Activated CD4-positive, alpha-beta T cell treated with anti-CD3 and anti-CD28 coated beads for 1 hour (primary cell): ENCODE results near the gene TJP2.
"Not testable (repeated sequence)": the region's sequence is repeated elsewhere in the genome, so short reads cannot be mapped to it uniquely, and the experiment has no call there.

Source experiments
- DNase-seq: peaks from one replicate; pipeline ENCODE4 v3.0.0-alpha.2; 2020

The TJP2 gene

DNA sequence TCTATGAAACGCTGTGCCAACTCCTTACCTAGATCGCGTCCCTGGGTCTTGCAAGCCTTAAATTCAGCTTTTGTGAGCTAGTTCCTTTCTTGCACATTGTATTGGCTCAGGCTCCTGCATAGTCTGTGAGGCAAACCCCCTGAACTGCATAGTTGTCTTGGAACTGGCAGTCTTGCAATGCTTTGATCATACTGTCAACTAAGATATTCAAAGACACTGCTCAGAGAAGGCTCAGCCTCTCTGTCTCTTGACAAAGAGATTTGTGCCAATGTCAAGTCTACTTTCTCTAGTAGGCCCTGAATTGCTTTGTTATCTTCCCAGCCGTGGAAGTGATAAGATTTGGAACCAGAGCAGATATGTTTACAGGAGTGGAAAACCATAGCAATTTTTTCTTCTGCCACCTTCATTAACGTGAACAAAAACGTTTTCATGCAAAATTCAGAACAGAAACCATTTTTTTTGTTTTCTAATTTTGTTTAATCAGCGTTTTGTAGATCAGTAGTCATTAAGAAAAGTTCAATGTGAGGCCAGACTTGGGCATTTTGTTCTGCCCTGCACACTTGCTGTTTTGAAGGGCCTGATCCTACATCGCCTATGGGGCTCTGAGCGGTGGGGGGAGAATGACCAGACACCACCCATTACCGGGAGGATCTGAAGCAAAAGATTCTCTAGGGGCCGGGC lies 123.4 kb downstream of the TJP2 start:
- no peak for DNase-seq

DNA sequence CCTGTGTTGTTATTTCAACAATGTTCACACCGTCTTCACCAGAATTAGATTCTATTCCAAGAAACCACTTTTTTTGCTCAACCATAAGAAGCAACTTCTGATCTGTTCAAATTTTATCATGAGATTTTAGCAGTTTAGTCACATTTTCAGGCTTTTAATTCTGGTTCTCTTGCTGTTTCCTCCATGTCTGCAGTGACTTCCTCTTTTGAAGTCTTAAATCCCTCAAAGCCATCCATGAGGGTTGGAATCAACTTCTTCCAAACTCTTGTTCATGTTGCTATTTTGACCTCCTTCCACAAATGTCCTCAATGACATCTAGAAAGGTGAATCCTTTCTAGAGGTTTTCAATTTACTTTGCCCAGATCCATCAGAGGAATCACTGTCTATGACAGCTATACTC lies 125.2 kb downstream of the TJP2 start:
- no peak for DNase-seq

DNA sequence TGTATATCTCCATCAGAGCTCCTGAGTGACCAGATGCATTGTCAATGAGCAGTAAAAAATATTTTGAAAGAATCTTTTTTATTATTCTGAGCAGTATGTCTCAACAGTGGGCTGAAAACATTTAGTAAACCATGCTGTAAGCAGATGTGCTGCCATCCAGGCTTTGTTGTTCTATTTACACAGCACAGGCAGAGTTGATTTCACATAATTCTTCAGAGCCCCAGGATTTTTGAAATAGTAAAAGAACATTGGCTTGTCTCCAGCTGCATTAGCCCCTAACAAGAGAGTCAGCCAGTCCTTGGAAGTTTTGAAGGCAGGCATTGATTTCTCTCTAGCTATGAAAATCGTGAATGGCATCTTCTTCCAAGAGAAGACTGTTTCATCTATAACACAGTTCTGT lies 125.7 kb downstream of the TJP2 start:
- no peak for DNase-seq

DNA sequence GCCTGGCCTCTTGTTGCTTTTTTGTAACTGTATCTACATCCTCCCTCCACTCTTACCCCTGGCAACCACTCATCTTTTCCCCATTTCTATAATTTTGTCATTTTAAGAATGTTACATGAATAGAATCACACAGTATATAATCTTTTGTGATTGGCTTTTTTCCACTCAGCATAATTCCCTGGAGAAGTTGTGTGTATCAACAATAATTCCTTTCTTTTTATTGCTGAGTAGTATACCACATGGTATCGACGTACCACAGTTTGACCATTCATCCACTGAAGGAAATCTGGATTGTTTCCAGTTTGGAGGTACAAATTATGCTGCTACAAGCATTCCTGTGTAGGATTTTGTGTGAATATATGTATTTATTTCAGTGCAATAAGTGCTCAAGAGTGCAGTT lies 129.3 kb downstream of the TJP2 start:
- no peak for DNase-seq

DNA sequence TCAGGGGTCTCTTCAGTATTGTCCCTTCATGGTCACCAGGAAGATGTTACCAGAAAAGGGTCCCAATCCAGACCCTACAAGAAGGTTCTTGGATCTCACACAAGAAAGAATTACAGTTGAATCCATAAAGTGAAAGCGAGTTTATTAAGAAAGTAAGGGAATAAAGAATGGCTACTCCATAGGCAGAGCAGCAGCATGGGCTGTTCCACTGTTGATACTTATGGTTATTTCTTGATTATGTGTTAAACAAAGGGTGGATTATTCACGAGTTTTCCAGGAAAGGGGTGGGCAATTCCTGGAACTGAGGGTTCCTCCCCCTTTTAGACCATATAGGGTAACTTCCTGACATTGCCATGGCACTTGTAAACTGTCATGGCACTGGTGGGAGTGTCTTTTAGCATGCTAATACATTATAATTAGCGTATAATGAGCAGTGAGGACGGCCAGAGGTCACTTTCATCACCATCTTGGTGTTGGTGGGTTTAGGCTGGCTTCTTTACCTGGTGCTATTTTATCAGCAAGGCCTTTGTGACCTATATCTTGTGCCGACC lies 132.9 kb downstream of the TJP2 start:
- not testable (repeated sequence) for DNase-seq

DNA sequence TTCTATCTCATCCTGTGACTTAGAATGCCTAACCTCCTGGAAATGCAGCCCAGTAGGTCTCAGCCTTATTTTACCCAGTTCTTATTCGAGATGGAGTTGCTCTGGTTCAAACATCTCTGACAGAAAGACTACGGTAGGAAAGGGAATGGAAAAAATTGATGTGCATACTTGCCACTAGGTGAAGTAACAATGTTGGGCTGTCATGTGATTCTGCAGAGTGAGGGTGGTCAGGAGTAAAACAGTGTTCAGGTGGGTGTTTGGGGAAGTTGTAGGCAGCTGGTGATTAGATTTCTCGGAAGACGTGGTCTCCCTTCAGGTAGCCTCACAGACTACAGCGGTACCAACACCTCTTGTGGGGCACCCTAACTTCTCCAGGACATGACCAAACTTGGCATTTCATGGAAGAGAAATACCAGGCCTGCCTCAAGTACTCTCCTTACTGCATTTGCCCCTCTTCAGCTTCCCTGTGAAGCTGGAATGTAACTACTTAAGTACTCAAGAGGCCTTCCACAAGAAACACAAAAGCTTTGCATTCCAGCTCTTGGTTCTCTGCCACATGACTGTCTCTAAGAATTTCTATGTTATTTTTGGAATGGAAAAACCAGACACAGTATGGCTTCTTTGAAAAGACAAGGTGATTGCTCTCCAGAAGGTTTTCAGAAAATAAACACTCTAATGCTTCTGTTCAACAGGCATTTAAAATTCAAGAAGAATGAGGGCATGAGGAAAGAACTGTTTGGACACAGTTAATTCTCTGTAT lies 133.5 kb downstream of the TJP2 start:
- no peak for DNase-seq

DNA sequence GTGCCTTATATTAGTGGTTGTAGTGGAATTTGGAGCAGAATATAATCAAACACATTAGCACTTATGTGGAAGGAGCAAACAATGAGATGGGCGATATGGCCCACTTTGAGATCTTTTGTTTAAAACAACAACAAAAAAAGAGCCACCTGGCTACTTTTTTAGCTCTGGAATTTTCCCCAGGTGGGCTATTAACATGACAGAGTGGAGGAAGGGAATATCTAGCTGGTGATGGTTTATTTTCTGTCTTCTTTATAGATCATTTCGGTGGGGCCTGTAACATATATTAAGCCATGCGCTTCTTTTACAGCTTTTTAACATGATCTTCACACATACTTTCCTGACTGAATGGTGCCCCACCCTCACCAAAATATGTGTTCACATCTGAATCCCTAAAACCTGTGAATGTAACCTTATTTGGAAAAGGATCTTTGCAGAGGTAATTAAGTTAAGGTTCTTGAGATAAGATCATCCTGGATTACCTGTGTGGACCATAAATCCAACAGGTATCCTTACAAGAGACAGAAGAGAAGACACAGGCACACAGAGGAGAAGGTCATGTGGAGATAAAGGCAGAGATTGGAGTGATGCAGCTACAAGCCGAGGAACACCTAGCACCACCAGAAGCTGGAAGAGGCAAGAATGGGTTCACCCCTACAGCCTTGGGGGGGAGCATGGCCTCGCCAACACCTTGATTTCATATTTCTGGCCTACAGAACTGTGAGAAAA lies 134.3 kb downstream of the TJP2 start:
- no peak for DNase-seq

DNA sequence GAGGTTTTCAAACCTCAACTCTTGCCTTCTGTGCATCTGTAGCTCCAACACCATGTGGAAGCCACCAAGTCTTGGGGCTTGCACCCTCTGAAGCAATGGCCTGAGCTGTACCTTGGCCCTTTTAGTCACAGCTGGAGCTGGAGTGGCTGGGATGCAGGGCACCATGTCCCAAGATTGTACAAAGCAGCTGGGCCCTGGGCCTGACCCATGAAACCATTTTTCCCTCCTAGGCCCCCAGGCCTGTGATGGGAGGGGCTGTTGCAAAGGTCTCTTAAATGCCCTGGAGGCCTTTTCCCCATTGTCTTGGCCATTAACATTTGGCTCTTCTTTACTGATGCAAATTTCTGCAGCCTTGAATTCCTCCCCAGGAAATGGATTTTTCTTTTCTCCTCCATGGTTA lies 139.1 kb downstream of the TJP2 start:
- DNase-seq, result no peak

DNA sequence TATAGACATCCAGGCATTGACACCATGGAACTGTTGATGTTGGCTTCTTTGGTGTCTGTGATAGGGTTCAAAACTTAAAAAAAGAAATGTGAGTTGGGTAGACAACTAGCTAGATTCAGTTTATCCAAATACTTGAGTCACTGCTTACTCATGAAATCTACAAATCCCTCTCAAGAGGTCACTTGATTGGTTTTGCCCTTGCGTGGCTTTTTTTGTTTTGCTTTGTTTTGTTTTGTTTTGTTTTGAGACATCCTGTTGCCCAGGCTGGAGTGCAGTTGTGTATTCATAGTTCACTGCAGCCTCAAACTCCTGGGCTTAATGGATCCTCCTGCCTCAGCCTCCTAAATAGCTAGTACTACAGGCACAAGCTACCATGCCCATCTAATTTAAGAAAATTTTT lies 140.5 kb downstream of the TJP2 start:
- DNase-seq, result no peak

DNA sequence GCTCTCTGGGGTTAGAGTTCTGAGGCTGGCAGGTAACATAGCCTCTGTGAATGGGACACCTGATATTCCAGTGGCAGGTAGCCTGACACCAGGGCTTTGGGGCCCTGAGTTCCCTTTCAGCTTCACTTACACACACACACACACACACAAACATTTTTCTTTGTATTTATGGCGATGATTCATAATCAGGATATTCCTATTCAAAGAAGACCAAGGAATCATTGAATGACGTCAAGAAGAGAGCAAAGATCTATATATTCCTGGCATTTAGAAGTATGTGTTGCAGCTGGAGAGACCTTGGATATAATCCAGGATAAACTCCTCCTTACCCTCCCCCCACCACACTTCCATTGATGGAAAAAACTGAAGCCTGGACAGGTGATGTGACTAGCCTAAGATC lies 143.0 kb downstream of the TJP2 start:
- DNase-seq, result no peak

DNA sequence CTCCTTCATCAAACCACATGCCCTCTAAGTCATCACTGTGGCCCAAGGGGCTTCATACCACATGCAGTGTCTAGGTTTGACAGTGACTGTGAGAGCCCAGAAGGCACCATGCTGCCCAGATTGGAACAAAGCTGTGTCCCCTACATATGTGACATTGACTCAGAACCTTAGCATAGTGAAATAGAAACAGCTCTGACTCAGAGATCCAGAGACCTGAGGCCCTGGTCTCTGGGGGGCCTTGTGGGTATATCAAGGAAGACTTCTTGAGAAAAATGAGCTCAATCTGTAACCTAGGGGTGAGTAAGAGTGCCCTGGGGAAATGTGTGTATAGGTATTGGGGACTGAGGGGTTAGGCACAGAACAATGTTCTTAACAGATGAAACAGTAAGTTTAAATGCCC lies 143.8 kb downstream of the TJP2 start:
- no peak for DNase-seq

DNA sequence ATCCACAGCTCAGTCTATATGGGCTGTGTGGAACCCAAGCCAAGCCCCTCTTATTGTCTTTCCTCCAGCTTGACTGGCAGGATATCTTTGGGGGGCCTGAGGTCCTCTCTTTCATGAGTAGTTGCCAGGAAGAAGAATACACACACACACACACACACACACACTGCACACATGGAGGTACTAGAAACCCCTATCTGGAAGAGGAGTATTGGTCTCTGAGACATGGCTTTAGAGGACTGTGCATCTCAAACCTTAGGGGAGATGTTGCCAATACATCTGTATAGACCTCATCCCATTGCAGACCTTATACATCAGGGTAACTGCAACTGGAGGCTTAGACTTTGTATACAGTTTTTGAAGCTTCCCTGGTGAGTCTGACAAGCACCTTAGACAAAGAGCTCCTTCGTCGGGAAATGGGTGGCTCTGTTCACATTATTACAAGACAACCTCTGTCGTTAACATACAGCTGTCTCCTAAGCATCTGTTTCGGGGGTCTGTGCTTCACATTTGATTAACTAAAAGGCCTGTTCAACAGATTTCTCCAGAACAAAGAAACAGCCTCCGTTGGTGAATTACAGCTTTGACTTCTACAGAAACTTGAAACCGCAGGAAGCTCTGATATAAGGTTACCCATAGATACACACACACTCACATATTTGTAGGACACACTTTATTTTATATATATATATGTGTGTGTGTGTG lies 145.4 kb downstream of the TJP2 start:
- no peak for DNase-seq

DNA sequence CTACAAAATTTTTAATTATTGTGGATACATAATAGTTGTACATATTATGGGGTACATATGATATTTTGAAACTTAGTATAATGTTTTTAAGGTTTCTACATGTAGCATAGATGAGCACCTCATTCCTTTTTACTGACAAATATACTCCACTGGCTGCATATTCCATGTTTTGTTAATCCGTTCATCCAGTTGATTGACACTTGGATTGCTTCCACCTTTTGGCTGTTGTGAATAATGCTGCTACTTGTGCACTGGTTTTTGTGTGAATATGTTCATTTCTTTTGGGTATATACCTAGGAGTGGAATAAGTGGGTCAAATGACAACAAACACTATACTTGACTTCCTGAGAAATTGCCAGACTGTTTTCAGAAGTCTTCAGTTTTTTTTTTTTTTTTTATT lies 148.2 kb downstream of the TJP2 start:
- DNase-seq, result no peak

DNA sequence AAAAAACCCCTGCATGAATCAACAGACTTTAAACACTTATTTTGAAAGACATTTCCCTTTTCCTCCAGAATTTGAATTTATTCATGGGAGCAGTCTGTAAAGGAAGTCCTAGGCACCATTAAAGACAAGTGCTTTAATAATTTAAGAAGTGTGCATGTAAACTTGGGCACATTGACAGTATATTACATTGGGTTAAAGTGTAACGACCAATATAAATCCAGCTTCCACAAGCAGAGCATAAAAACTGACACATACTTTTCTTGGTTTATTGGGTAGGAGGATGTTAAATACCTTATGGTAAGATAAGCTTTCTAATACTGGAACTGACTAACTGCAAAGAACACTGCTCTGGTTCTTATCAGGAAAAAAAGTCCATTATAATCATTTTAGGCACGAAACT lies 149.8 kb downstream of the TJP2 start:
- DNase-seq, result no peak
